ENCODE measurements around the gene TGFB1I1. TPM values are rescaled to one million over a fixed set of nuclear protein-coding genes. Genes with fewer than 3 reads are reported as not detected.

The TGFB1I1 gene
- total and polyA plus RNA-seq, 2 donors (not counting 3 experiments of a cell fraction or from before 2014, with no cell fraction given): 73.7 to 115 TPM

- Histone ChIP-seq H4K20me1 (replicated peaks; ENCODE audit: control insufficient read depth, extremely low read depth, insufficient read depth, low read length) (no peaks in the 10 kb centered on the region), H2AFZ (ENCODE audit: low read depth, low read length) (no peak overlapping the region), H3K9me3 (replicated peaks; ENCODE audit: control insufficient read depth, insufficient read depth, low read length) (no peaks in the 10 kb centered on the region), H3K4me3 (replicated peaks in 1 of 3; ENCODE audit: insufficient read depth in 1 of 3, low read depth in 1 of 3, low read length in 3 of 3) (no peak overlapping the region), H3K9me1 (replicated peaks; ENCODE audit: control insufficient read depth, extremely low read depth, insufficient read depth, low read length) (no peaks in the 10 kb centered on the region), H3K27me3 (ENCODE audit: control insufficient read depth in 2 of 2, insufficient read depth in 2 of 2, low read length in 2 of 2) (no peaks in the 10 kb centered on the region), H3K36me3 (ENCODE audit: control insufficient read depth in 2 of 2, extremely low read depth in 1 of 2, insufficient read depth in 2 of 2, low read length in 2 of 2) (no peaks in the 10 kb centered on the region), H3K9ac (replicated peaks; ENCODE audit: extremely low read depth, insufficient read depth, low read length) (no peak overlapping the region), H3K4me1 (ENCODE audit: control insufficient read depth, extremely low read depth, insufficient read depth, low read length) (no peaks in the 10 kb centered on the region), H3K27ac (ENCODE audit: insufficient read depth, low read depth, low read length) (no peak overlapping the region), H3K79me2 (ENCODE audit: control insufficient read depth, insufficient read depth, low read length) (no peaks in the 10 kb centered on the region), H3K4me2 (ENCODE audit: insufficient read depth, low read length) (no peak overlapping the region)
- POLR2A ChIA-PET: no interaction called here
- CTCF ChIA-PET: interaction anchor here (1.4 kb wide), 1 partner anchor 12 kb away, joined by 3 read pairs; the partner anchor contains the start of gene RUSF1
- dilution Hi-C loops (cut with MboI; ENCODE audit: extremely low pct_ligation_motif_present, low sequenced_read_pairs): no loop called here
- intact Hi-C loops (cut with micrococcal nuclease): no loop called here
- BruUV-seq (replicated peaks): no TSS peak
- FAIRE-seq (no peak), DNase-seq (ENCODE audit: low read depth, low spot score) (no peak)
- TF ChIP-seq JUN (IDR thresholded peaks at IDR 0.05; ENCODE audit: borderline replicate concordance, insufficient read depth, insufficient read length, low read depth): no peak
- no peak for TF ChIP-seq EZH2 (IDR thresholded peaks at IDR 0.05; ENCODE audit: borderline replicate concordance, low read depth, low read length, severe bottlenecking)
- no peak for TF ChIP-seq MYC (IDR thresholded peaks at IDR 0.05; ENCODE audit: low read depth, low read length)
- no peak for TF ChIP-seq POLR2AphosphoS5 (IDR thresholded peaks at IDR 0.05; ENCODE audit: insufficient read depth, low read depth, low read length)
- TF ChIP-seq MAX (IDR thresholded peaks at IDR 0.05; ENCODE audit: insufficient read depth, insufficient read length): no peak
- no peak for TF ChIP-seq FOS (IDR thresholded peaks at IDR 0.05; ENCODE audit: borderline replicate concordance, insufficient read depth, low read length)
- TF ChIP-seq POLR2A (IDR thresholded peaks at IDR 0.05; ENCODE audit: low read depth, low read length): no peak
- no peak for TF ChIP-seq CTCF (IDR thresholded peaks at IDR 0.05; ENCODE audit: extremely low read depth in 1 of 2, insufficient read depth in 1 of 2, low read depth in 1 of 2, low read length in 2 of 2)
- no peak for TF ChIP-seq GATA2 (IDR thresholded peaks at IDR 0.05; ENCODE audit: insufficient read depth, insufficient read length, low read depth, low read length)
These were observed 47.9 kb downstream of the TGFB1I1 start for GRCh38 chr16:31519759-31520431.
